Hippocampal formation (tissue), 2 donors: ENCODE data around the gene METTL17.
A peak's percentile ranks its signal among the peaks of the same experiment; 100 is the strongest.
"Not testable (repeated sequence)": the region's sequence is repeated elsewhere in the genome, so short reads cannot be mapped to it uniquely, and the experiment has no call there.

Experiments
- DNase-seq, 2 donors: peaks; one replicate each; lab custom pipeline; 2025; lab: John Stamatoyannopoulos, UW

Gene METTL17

GRCh38 chr14:21024585-21025370 is 35.0 kb downstream of the METTL17 start, which contains the start of gene NDRG2:
Gene NDRG2, minus strand, starts transcription at chr14:21025061. Its CDS starts 1,746 bp downstream, at chr14:21023315.
- peak; percentile 69 to 87 for DNase-seq

- peak; percentile 83 to 88 for DNase-seq
Observed at GRCh38 chr14:21025371-21026273, 35.8 kb downstream of the METTL17 start.

- DNase-seq = peak; percentile 88 to 93
Observed at GRCh38 chr14:21026274-21026987, 36.7 kb downstream of the METTL17 start.

GRCh38 chr14:21026988-21027315 is 37.2 kb downstream of the METTL17 start:
- no peak for DNase-seq

GRCh38 chr14:21029917-21030316 is 40.1 kb downstream of the METTL17 start, which contains the start of gene TPPP2:
Gene TPPP2, plus strand, starts transcription at chr14:21030217. Its CDS starts 365 bp downstream, at chr14:21030582.
- no peak for DNase-seq

GRCh38 chr14:21030531-21030930 is 40.8 kb downstream of the METTL17 start:
- DNase-seq = no peak

- no peak for DNase-seq
Observed at GRCh38 chr14:21032326-21033132, 42.7 kb downstream of the METTL17 start.

- DNase-seq = no peak
Observed at GRCh38 chr14:21033133-21033698, 43.4 kb downstream of the METTL17 start.

- DNase-seq = no peak
Observed at GRCh38 chr14:21034707-21035106, 44.9 kb downstream of the METTL17 start, which contains the start of gene RNASE13. Gene RNASE13, minus strand, starts transcription at chr14:21034807. Its CDS starts 519 bp downstream, at chr14:21034288.

GRCh38 chr14:21036751-21037150 is 47.0 kb downstream of the METTL17 start:
- no peak for DNase-seq

GRCh38 chr14:21037156-21037555 is 47.4 kb downstream of the METTL17 start:
- no peak for DNase-seq

- DNase-seq = peak; percentile 73 to 86
Observed at GRCh38 chr14:21038441-21039422, 49.0 kb downstream of the METTL17 start.

- DNase-seq = peak; percentile 50 to 89
Observed at GRCh38 chr14:21039585-21040369, 50.0 kb downstream of the METTL17 start.

GRCh38 chr14:21040370-21040925 is 50.7 kb downstream of the METTL17 start:
- DNase-seq = no peak

- not testable (repeated sequence) for DNase-seq
Observed at GRCh38 chr14:21040941-21041340, 51.2 kb downstream of the METTL17 start.

GRCh38 chr14:21041676-21042433 is 52.1 kb downstream of the METTL17 start, which contains the start of gene RNASE7:
Gene RNASE7, plus strand, starts transcription at chr14:21042362. Its CDS starts 631 bp downstream, at chr14:21042993.
- no peak for DNase-seq

GRCh38 chr14:21042918-21043317 is 53.1 kb downstream of the METTL17 start:
- peak; percentile 47 to 49 for DNase-seq
